Hepatocyte (in vitro differentiated cells): Measurements from ENCODE around the gene ENPP4.

Source experiments
- EZH2phosphoT487 ChIP-seq: fragments of 200-600 bp; sonication (generic); IDR thresholded peaks from one replicate; pipeline ENCODE4 v1.6.1; 2018; ENCODE audit warnings: antibody characterized with exemption, mild to moderate bottlenecking, low read depth, moderate library complexity; ENCODE audit not compliant: unreplicated experiment, severe bottlenecking
- TF ChIP-seq, protein P1 (sequence below): fragments of 200-600 bp; sonication (generic); IDR thresholded peaks from 2 replicates; pipeline ENCODE4 v1.5.1; 2016; ENCODE audit warnings: antibody characterized with exemption, mild to moderate bottlenecking; ENCODE audit not compliant: poor library complexity

DNA sequence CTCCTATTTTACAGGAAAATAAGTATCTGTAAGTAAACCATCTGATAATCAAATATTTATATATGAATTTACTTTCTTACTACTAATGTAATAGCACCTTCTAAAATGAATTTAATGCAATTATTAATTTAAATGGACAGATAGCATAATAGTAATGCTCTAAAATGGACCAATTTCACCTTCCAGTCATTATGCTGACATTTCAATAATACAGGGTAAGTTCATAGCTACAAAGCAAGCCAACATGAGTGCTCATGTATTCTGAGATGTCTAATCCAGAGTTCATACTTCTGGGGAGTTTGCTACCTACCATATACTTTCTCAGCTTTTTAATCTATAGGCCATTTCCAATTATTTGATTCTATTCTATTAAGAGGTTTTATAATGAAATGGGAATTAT is 29.4 kb downstream of the ENPP4 start:
- TF ChIP-seq, protein P1, sequence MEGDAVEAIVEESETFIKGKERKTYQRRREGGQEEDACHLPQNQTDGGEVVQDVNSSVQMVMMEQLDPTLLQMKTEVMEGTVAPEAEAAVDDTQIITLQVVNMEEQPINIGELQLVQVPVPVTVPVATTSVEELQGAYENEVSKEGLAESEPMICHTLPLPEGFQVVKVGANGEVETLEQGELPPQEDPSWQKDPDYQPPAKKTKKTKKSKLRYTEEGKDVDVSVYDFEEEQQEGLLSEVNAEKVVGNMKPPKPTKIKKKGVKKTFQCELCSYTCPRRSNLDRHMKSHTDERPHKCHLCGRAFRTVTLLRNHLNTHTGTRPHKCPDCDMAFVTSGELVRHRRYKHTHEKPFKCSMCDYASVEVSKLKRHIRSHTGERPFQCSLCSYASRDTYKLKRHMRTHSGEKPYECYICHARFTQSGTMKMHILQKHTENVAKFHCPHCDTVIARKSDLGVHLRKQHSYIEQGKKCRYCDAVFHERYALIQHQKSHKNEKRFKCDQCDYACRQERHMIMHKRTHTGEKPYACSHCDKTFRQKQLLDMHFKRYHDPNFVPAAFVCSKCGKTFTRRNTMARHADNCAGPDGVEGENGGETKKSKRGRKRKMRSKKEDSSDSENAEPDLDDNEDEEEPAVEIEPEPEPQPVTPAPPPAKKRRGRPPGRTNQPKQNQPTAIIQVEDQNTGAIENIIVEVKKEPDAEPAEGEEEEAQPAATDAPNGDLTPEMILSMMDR: no peak
- no peak for TF ChIP-seq EZH2phosphoT487
